Activated CD4-positive, alpha-beta T cell treated with anti-CD3 and anti-CD28 coated beads, Interleukin-2, amount 50 U/mL, for 4 hours (primary cell): ENCODE results near the gene WBP2NL.
"Not testable (repeated sequence)": the region's sequence is repeated elsewhere in the genome, so short reads cannot be mapped to it uniquely, and the experiment has no call there.

Source experiments
- DNase-seq, 2 experiments: peaks; one replicate each; pipeline ENCODE4 v3.0.0-alpha.2; 2020

The WBP2NL gene

DNA sequence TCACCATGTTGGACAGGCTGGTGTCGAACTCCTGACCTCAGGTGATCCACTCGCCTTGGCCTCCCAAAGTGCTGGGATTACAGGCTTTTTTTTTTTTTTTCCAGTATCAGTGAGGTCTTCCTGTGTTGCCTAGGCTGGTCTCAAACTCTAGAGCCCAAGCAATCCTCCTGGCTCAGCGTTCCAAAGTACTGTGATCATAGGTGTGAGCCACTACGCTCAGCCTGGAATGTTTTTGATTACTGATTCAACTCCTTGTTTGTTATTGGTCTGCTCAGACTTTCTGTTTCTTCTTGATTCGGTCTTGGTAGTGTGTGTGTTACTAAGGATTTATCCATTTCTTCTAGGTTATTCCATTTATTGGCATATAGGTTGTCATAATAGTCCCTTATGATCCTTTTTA is 40.7 kb downstream of the WBP2NL start:
- no peak for DNase-seq

DNA sequence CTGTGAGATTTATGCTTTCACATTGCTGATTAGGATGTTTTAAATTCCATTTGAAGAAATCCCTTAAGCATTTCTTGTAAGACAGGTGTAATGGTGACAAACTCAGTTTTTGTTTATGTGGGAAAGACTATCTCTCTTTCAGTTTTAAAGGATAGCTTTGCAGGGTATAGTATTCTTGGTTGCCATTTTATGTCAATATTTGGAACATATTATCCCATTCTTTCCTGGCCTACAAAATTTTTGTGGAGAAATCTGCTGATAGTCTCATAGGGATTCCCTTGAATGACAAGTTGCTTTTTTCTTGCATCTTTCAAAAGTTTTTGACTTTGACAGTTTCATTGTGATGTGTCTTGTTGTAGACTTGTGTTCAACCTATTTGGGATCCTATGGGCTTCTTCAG is 43.2 kb downstream of the WBP2NL start:
- DNase-seq: no peak

DNA sequence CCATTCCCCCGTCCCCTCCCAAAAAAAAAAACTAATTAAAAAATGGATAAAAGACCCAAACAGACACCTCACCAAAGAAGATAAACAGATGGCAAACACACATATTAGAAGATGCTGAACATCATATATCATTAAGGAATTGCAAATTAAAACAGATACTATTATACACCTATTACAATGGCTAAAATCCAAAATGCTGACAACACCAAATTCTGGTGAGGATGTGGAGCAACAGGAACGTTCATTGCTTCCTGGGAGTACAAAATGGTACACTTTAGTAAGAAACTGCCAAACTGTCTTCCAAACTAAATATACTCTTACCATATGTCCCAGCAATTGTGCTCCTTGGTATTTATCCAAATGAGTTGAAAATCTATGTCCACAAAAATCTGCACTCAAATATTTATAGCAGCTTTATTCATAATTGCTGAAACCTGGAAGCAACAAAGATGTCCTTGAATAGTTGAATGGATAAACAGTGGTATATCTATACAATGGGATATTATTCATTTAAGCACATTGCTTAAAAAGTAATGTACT is 52.1 kb downstream of the WBP2NL start:
- DNase-seq: no peak

DNA sequence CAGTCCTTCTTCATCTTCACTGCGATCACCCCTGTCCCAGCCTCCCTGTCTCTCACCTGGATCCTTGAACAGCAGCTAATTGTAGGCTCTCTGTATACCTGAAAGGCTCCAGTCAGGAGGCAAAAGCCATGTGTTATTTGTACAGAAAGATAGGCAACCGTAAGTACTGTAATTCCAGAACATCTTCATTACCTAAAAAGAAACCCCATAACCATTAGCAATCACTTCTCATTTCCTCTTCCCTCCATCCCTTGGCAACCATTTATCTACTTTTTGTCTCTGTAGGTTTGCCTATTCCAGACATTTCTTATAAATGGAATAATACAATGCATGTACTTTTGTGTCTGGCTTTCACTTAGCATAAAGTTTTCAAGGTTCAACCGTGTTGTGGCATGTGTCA is 54.2 kb downstream of the WBP2NL start:
- no peak for DNase-seq

- no peak for DNase-seq
Observed at GRCh38 chr22:42056757-42057511, 58.3 kb downstream of the WBP2NL start.

GRCh38 chr22:42060489-42060888 is 61.9 kb downstream of the WBP2NL start:
- DNase-seq: no peak

GRCh38 chr22:42061041-42061440 is 62.5 kb downstream of the WBP2NL start:
- DNase-seq: no peak

DNA sequence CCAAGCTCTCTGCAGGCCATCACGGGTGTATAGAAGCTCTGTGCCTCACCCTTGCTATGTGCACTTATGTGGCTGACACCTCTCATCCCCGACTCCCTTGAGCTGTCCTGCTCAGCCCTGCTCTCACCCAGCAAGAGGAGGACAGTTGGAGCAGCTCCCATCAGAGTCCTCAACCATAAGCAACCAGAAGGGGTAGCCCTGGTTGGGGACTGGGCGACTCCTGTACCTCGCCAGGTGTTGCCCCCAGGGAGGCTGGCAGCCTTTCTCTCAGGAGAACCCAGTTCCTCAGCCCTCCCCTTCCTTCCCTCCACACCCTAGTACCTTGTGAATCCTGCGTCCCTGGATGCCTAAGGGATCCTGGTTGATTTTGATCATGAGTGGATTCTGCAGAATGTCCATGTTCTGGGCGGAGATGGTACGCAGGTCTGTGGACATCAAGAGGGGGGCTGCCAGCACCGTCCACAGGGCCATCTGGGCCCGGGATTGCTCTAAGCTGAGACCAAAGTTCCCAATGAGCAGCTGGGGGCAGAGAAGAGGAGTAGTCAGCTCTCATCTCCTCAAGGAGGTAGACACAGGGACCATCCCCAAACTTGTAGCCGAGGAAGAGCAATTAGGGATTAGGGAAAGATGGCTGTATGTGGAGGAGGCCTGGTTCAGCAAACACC is 64.0 kb downstream of the WBP2NL start:
- no peak for DNase-seq

DNA sequence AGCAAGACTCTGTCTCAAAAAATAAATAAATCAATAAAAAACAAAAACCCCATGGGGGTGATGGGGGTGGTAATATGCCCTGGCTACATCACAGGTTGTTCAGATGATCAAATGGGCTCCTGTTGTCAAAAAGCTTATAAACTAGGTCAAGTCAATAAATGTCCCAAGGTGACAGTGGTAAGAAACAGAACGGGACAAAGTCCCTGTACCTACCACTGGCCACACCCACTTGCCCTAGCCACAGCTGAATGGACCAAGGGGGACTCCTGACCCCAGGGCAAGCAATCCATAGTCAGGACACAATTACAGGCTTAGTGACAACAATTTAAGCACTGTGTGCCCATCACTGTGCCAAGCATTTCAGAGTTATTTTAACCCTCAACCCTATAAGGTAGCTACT is 66.0 kb downstream of the WBP2NL start:
- DNase-seq: no peak

DNA sequence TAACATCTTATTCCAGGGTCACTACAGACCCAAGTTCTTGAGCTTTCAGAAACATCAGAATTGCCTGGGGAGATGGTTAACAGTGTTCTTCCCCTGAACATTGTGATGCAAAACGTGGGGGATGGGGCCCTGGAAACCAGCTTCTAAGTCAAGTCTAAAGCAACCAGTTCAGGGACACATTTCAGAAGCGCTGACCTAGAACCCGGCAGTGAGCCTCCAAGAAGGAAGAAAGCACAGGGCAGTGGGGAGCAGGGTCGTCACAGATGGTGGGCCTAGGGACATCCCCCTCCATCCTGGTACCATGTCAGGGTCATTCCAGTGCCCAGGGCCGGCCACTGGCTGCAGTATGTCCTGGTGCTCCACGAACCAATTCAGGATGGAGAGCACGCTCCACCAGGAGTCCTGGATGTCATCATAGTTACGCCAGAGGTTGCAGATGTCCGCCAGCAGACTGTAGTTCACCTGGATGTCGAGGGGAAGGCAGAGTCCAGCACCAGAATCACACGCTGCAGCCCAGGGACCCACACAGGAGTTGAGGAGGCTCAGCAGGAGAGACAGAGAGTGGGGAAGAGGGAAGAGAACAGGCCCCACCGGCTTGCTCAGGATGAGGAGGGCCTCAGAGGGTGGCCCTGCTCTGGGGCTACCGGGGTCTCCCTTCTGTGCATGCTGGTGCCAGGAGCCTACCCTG is 67.0 kb downstream of the WBP2NL start:
- DNase-seq: no peak

- no peak for DNase-seq
Observed at GRCh38 chr22:42066126-42066761, 67.7 kb downstream of the WBP2NL start.

DNA sequence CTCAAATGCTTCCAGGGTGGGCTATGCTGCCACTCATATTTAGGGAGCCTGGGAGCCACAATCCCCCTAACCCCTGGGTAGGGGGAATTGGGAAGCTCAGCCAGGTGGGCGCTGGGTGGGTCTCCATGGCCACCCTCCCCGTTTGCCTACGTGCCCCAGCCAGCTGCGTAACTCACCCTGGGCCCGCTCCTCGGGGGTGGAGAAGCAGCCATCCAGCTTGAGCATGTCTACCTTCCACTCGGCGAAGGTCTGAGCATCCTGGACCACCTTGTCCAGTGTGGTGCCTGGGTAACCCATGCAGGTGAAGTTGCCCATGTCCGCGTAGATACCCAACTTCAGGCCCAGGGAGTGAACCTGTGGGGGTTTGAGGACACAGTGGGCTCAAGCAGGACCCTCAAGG is 68.3 kb downstream of the WBP2NL start:
- DNase-seq: no peak

DNA sequence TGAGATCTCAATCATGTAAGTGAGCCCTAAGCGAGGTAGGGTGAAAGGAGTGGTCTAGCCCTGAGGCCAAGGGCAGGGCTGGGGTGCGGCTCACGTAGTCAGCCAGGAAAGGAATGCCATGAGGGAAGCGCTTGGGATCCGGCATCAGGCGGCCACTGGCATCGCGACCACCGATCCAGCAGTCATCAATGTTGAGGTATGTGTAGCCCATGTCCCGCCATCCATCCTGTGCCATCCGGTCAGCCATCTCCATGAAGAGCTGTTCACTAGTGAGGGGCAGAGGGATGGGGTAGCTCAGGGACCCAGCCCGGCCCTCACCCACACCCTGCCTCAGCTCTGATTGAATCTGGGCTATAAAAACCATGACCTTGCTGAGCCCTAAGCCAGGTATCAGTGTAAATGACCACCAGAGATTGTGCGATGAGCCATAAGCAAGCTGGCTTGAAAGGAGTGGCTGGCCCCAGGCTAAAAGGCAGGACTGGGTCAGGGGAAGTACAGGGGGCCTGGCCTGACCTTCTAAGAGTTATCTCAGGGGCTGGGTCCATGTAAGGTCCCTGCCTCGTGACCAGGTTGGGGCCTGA is 69.2 kb downstream of the WBP2NL start:
- DNase-seq: no peak

DNA sequence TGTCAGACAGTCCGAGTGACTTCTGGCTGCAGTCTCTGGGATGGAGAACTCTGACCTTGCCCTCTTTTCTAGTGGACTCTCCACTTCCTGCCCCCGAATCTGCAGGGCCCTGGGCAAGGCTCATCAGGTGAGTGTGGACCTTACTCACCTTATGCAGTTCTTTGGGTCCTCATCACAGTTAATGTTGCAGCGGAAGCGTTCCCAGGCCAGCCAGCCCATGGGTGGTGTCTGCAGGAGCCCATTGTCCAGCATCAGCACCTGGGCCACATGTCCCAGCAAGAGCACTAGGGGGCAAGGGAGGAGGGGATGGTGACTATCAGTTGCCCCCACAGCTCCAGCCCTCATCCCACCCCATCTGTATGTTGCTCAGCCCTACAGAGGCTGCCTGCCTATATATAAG is 69.7 kb downstream of the WBP2NL start:
- DNase-seq: no peak

- no peak for DNase-seq
Observed at GRCh38 chr22:42069801-42070516, 71.4 kb downstream of the WBP2NL start.

DNA sequence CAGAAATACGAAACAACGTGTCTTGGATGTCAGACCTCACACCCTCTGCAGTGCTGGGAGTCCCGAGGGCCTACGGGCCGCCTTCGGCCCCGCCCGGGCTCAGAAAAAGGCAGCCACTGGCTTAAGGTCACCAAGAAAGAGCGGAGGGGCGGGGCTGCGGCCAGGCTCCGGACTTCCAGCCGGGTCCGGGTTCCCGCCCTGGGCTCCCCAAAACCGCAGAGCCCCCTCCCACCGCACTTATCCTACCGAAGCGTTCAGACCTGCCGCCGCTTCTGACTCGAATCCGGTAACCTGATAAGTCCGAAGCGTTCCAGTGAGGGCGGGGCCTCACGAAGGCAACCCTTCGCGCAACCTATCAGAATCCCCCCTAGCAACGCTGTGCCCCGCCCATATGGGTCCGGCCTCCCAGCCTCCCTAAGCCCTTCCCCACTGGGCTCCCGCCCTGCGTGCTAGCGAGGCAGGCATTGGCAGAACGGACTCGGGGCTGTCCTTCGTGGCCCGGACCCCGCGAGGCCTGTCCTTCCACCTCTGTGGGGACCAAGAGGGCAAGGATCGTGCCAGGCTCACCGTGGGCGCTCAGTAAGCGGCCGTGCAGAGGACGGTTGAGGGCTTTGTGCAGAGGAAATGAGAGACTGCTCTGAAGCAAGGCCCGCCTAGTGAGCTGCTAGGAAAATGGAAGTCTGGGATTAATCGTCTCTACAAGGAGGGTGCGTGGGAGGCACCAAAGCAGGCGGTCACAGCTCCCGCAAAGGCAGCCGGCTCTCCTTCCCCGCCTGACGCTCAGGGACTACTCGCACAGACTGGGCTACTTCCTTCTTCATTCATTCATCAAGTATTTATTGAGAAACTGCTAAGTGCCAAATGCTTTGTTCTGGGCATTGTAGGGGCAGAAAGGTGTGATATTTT is 72.2 kb downstream of the WBP2NL start, which contains the start of gene NAGA:
Gene NAGA, minus strand, starts transcription at position 296 of the 906 bp plus-strand sequence. CDS start 515 bp downstream, outside the sequence.
- peak; percentile 87 to 88 for DNase-seq

DNA sequence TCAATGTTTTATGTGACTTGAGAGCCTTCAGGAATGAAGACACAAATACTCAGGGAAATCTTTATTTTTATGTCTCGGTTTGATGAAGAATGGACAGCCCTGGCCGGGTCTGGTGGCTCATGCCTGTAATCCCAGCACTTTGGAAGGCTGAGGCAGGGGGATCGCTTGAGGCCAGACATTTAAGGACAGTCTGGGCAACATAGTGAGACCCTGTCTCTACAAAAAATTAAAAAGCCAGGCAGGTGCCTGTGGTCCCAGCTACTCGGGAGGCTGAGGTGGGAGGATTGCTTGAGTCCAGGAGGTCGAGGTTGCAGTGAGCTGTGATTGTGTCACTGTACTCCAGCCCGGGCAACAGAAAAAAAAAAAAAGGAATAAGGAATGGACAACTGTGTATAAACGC is 72.9 kb downstream of the WBP2NL start:
- not testable (repeated sequence) for DNase-seq

- no peak for DNase-seq
Observed at GRCh38 chr22:42072606-42073330, 74.2 kb downstream of the WBP2NL start.

DNA sequence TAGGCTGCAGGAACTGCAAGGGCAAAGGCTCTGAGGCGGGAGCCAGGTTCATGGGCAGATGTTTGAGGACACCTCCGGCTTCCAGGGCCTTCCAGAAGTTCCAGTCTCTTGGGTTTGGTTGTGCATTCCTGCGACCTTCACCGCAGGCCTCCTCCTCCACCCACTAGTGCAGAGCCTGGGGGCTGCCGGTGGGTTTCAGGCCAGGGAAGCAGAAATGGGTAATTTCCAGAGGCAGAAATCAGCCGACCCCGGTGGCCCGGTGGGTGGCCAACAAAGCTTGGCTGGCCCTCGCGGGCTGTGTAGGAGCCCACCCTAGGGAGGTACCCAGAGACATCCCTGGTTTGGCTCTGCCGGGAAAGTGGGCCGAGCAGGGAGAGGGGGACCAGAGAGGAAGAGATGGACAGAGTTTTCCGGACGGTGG is 75.0 kb downstream of the WBP2NL start:
- no peak for DNase-seq

- peak; percentile 37 to 47 for DNase-seq
Observed at GRCh38 chr22:42074132-42074811, 75.7 kb downstream of the WBP2NL start, which contains the start of gene PHETA2. TSS of gene PHETA2 (plus strand) at chr22:42074248. CDS start at chr22:42077294, 3,046 bp downstream.
